GM13977 (cell line): ENCODE measurements around the gene IFT88.

Experiments
- DNase-seq: peaks from one replicate; pipeline ENCODE4 v3.0.0; 2012; ENCODE audit warnings: low spot score
- CTCF ChIP-seq: IDR thresholded peaks from 2 replicates; pipeline ENCODE4 v1.5.1; 2012; ENCODE audit warnings: mild to moderate bottlenecking, control low read depth; ENCODE audit not compliant: insufficient read depth; ENCODE audit errors: extremely low read depth, missing control alignments
- in situ Hi-C: fragments of 300-500 bp; cut with MboI; formaldehyde crosslinking; loops from one replicate; pipeline ENCODE4 v1.12.0; 2022; ENCODE audit warnings: low sequenced_read_pairs, low pct_unique_long_range_greater_than_20kb, mixed read lengths, inconsistent platforms; ENCODE audit not compliant: unreplicated experiment

The IFT88 gene

GRCh38 chr13:20546556-20546955, 20.4 kb upstream of the IFT88 start:
- no peak for DNase-seq
- in situ Hi-C loops = no loop called here
- no peak for TF ChIP-seq CTCF

- in situ Hi-C loops = no loop called here
- no peak for DNase-seq
- no peak for TF ChIP-seq CTCF
Measured at GRCh38 chr13:20547479-20547908, 19.5 kb upstream of the IFT88 start.

- in situ Hi-C loops = no loop called here
- peak; percentile 2 for TF ChIP-seq CTCF
- no peak for DNase-seq
Measured at GRCh38 chr13:20550799-20551198, 16.2 kb upstream of the IFT88 start.

GRCh38 chr13:20553311-20553710, 13.6 kb upstream of the IFT88 start:
- DNase-seq = no peak
- no peak for TF ChIP-seq CTCF
- in situ Hi-C loops = no loop called here

GRCh38 chr13:20558982-20559381, 8.0 kb upstream of the IFT88 start:
- TF ChIP-seq CTCF = no peak
- in situ Hi-C loops = no loop called here
- no peak for DNase-seq

- in situ Hi-C loops = no loop called here
- no peak for TF ChIP-seq CTCF
- no peak for DNase-seq
Measured at GRCh38 chr13:20559659-20560356, 7.1 kb upstream of the IFT88 start.
